HG03342 (cell line): ENCODE results near the gene DGKI.

Experiments
- ATAC-seq: cut with Tn5 transposase; IDR thresholded peaks from one replicate; pipeline ENCODE4 v1.9.1; 2021; ENCODE audit warnings: mild to moderate bottlenecking, moderate library complexity; ENCODE audit not compliant: unreplicated experiment

Gene DGKI

GRCh38 chr7:137609500-137609899, 237.3 kb downstream of the DGKI start:
- ATAC-seq: no peak

DNA sequence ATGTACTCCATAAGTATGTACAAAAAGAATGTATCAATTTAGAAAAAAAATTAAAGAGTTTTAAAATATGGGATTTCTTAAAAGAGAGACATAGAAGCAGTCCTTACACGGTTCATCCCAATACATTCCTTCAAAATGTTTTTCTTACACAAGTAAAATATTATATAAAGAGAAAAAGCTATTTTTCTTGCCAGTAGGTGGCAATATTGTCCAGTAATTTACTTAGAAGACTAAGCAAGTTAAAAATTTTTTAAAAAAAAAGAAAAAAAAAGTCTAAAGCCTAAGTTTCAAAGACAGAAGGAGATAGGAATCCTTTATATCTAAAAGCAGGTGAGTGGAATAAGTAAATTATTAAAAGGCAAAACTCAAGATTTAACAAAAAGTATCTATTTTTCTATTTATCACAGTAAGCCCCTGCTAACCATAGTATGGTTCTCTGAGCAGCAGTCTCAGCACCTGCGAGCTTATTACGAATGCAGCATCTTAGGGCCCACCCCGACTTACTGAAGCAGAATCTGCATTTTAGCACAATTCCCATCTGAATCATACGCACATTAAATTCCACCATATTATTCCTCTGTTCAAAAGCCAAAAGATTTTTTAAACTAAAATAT, 240.6 kb downstream of the DGKI start:
- ATAC-seq: no peak

GRCh38 chr7:137603043-137603442, 243.7 kb downstream of the DGKI start:
- no peak for ATAC-seq

DNA sequence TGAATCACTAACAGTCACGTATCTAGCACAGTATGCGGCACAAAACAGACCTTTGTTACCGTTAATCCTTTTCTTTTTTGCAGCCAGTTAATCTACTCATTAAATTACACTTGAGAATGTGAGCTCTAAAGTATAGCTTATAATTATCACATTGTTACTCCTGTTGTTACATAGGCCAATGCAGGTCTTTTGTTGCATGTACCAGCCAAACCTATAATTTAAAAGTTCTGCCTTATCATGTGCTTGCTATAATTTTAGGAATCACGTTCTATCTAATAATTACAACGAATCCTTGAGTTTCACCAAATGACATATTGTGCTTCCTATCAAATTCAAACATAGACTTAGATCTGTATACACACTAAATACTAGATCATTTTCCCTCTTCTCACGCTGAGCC, 245.1 kb downstream of the DGKI start:
- no peak for ATAC-seq

- no peak for ATAC-seq
Observed at GRCh38 chr7:137597856-137598255, 248.9 kb downstream of the DGKI start.

DNA sequence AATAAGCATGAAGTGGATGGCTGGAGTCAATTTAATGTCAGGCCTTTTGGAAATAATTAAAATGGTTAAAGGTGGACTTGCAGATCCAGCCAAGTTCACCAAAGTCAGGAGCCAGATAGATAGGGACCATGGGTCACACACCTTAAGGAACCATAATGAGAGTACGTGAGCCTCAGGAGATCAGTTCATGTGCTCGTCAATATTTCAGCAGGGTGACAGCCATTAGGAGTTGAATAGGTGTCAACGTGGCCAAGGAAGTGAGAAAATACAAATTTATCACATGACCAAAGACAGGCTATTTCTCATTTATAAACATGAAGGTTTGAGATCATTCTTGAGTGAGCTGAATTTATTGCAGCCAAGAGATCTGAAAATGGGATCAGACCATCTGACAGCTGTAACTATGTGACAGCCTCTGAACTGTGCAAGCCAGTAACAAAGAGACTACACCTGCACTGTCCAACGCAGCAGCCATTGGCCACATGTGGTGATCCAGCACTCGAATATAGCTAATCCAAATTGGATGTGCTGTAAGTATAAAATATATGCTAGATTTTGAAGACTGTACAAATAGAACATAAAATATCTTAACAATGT, 253.6 kb downstream of the DGKI start:
- no peak for ATAC-seq

- peak; percentile 69 for ATAC-seq
Observed at GRCh38 chr7:137592232-137592896, 254.4 kb downstream of the DGKI start.

GRCh38 chr7:137591421-137591837, 255.3 kb downstream of the DGKI start:
- no peak for ATAC-seq

GRCh38 chr7:137590756-137591305, 255.9 kb downstream of the DGKI start:
- ATAC-seq: no peak

DNA sequence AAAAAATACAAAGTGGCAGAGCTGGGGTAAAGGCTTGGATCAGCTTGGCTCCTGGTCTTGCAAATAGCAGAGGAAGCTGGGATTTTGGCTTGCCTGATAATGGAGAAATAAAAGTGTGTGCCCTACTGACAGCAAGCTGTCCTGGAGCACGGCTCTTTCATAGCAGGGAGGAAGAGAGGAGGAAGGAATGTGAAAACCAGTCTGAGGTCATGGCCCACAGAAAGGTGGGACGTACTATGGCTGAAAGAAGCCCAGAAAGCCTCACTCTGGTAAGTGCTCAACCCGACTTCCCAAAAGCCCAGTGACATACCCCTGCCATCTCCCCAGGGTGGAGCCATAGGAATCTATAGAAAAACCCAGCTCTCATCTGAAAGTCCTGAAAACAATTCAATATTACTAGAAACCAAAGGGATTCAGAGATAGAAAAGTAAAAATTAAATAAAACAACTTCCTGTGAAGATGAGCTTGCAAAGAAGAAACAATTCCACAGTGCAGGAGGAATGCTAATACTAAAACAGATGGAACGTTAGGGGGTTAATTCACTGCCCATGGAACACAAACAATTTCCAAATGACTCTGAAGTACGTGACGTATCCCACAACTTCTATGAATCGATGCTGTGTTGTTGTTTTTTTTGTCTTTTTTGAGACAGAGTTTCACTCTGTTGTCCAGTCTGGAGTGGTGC, 256.6 kb downstream of the DGKI start:
- no peak for ATAC-seq

GRCh38 chr7:137587326-137587725, 259.4 kb downstream of the DGKI start:
- ATAC-seq: no peak

DNA sequence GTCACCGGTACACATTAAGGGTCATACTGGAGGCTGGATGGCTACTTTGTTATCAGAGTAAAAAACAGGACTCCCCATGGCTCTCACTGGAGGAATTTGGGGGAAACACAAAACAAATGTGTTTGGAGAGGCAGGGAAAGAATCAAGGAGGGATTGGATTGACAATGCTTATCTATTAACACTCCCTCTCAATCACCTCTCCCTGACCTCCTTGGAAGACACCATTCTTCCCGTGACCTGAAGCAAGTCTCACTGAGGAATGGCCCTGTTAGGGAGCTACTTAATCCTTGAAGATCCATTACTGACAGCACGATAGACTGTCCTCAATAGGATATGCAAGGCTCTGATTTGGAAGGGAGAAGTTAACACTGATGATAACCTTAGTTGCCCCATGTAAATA, 261.2 kb downstream of the DGKI start:
- ATAC-seq: no peak

GRCh38 chr7:137583172-137583571, 263.6 kb downstream of the DGKI start:
- ATAC-seq: no peak

GRCh38 chr7:137579913-137580640, 266.7 kb downstream of the DGKI start:
- ATAC-seq: no peak

GRCh38 chr7:137578541-137578940, 268.2 kb downstream of the DGKI start:
- no peak for ATAC-seq

DNA sequence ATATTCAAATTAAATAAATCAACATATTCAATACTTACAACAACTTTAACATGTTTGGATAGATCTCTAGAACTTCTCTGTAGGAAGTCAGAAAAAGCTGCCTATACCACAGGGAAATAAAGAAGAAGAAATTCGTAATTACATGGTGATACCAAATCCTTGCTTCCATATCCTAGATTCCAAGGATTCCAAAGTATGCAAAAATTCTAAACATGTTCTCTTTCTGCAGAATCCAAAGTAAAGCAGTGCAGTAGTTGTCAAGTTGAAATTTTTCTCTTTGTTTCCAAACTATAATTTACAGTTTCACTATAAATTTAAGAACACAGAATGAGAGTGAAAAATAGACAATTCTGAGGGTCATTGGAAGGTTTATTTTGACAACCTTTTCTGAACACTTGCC, 269.6 kb downstream of the DGKI start:
- ATAC-seq: no peak

- no peak for ATAC-seq
Observed at GRCh38 chr7:137576481-137576880, 270.3 kb downstream of the DGKI start.

DNA sequence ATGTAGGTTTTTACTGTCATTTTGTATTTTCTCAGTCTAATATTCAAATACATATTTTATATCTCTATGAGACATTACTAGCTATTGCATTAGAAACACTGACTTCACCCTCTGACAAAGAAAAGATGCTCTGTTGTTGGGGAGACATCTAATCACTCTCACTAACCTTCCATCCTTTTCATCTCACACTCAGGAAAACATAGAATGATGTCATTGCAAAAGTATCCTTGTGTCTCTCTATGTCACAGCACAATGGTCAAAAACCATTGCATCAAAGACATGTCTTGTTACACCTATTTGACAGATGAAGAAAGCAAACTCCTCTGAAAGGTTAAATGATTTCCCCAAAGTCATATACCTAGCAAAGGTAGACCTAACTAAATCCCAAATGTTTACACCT, 272.0 kb downstream of the DGKI start:
- no peak for ATAC-seq

- no peak for ATAC-seq
Observed at GRCh38 chr7:137572056-137572784, 274.6 kb downstream of the DGKI start.

GRCh38 chr7:137564677-137565076, 282.1 kb downstream of the DGKI start:
- ATAC-seq: no peak
